Peyer's patch (tissue), 4 donors: ENCODE data around the gene MNAT1.

Experiments
- CTCF ChIP-seq, 6 experiments: fragments of 450-650 bp in 4 of 6; fragments of 200-600 bp in 2 of 6; sonication (generic) in 1 of 6; IDR thresholded peaks; one replicate each; pipeline ENCODE4 v1.5.1; 2017 to 2019; ENCODE audit warnings: antibody characterized with exemption in 6 of 6, mild to moderate bottlenecking in 3 of 6, moderate library complexity in 1 of 6
- POLR2A ChIP-seq, 2 donors: fragments of 450-650 bp; IDR thresholded peaks; one replicate each; pipeline ENCODE4 v1.5.1; 2017; ENCODE audit warnings: antibody characterized with exemption in 2 of 2, mild to moderate bottlenecking in 2 of 2, moderate library complexity in 2 of 2

GRCh38 chr14:60760644-60761364 lies 26.2 kb downstream of the MNAT1 start:
- TF ChIP-seq POLR2A (IDR thresholded peaks at IDR 0.05) (no peak), CTCF (IDR thresholded peaks at IDR 0.05) (no peak)
